HepG2 (cell line): Measurements from ENCODE around the gene BST1. TPM values are rescaled to one million over a fixed set of nuclear protein-coding genes. Genes with fewer than 3 reads are reported as not detected.

Source experiments
- ATAC-seq: fragments of 200-7000 bp; cut with Tn5 transposase; 3 replicates; pipeline ENCODE4 v1.9.1; 2020; ENCODE audit warnings: mild to moderate bottlenecking, moderate library complexity
- BruUV-seq: library from RNA; stranded (reverse); fragments of 400-500 nt; replicated peaks from 2 replicates; lab custom pipeline; 2021; lab: Mats Ljungman, UMichigan
- CTCF ChIA-PET: fragments of 300-600 bp; formaldehyde crosslinking; extraction: SDS; loops from one replicate; lab custom pipeline; 2021; ENCODE audit warnings: low total read pairs, inconsistent platforms, low intra/inter-chr PET ratio; lab: Yijun Ruan, JAX
- POLR2A ChIA-PET: fragments of 350-600 bp; sonication (Branson Sonifier 250); formaldehyde crosslinking; loops from one replicate; lab custom pipeline; 2020; ENCODE audit warnings: antibody characterized with exemption, inconsistent platforms; lab: Yijun Ruan, JAX
- DNase-seq: peaks from one replicate; pipeline ENCODE4 v3.0.0-alpha.2; 2015; ENCODE audit warnings: low spot score
- FAIRE-seq: peaks from 3 replicates; lab custom pipeline; 2011; peaks lifted over from hg19 to GRCh38; lab: Jason Lieb, UNC
- H2AFZ ChIP-seq: one replicate; pipeline ENCODE4 v1.6.1; 2011; ENCODE audit warnings: low read length, inconsistent platforms
- H3K27ac ChIP-seq: fragments of 300-600 bp; 3 replicates; pipeline ENCODE4 v1.8.0; 2011; ENCODE audit warnings: mixed run types, mild to moderate bottlenecking, mixed read lengths, low read length, inconsistent platforms; ENCODE audit not compliant: insufficient read depth; ENCODE audit errors: extremely low read length
- H3K27me3 ChIP-seq, 2 experiments: fragments of 200-600 bp in 1 of 2; 2 replicates in 1 of 2; 3 replicates in 1 of 2; pipeline versions ENCODE4 v1.6.0 to v1.8.0; 2011; ENCODE audit warnings: low read length in 2 of 2, mild to moderate bottlenecking in 2 of 2, moderate library complexity in 2 of 2, inconsistent platforms in 1 of 2; ENCODE audit not compliant: insufficient read depth in 2 of 2, control insufficient read depth in 1 of 2
- H3K36me3 ChIP-seq, 2 experiments: fragments of 200-600 bp in 1 of 2; replicated peaks in 1 of 2; 2 replicates in 1 of 2; 3 replicates in 1 of 2; pipeline versions ENCODE4 v1.5.1 to v1.8.0; 2011; ENCODE audit warnings: low read length in 2 of 2, inconsistent platforms in 1 of 2; ENCODE audit not compliant: insufficient read depth in 2 of 2, control insufficient read depth in 1 of 2
- H3K4me1 ChIP-seq: 2 replicates; pipeline ENCODE4 v1.5.1; 2012; ENCODE audit warnings: low read length, inconsistent platforms; ENCODE audit not compliant: insufficient read depth
- H3K4me2 ChIP-seq: 2 replicates; pipeline ENCODE4 v1.6.0; 2011; ENCODE audit warnings: low read depth, low read length, inconsistent platforms
- H3K4me3 ChIP-seq, 3 experiments: fragments of 200-600 bp in 1 of 3; sonication (generic), shearing (Covaris generic) in 1 of 3; replicated peaks in 1 of 3; 2 replicates each; pipeline ENCODE4 v1.5.1; 2011 to 2016; ENCODE audit warnings: low read length in 3 of 3, inconsistent platforms in 2 of 3, low read depth in 2 of 3, mild to moderate bottlenecking in 2 of 3, control low read depth in 1 of 3, mixed read lengths in 1 of 3; ENCODE audit not compliant: insufficient read depth in 1 of 3
- H3K79me2 ChIP-seq: one replicate; pipeline ENCODE4 v1.6.1; 2011; ENCODE audit warnings: low read length, inconsistent platforms; ENCODE audit not compliant: insufficient read depth
- H3K9ac ChIP-seq: 2 replicates; pipeline ENCODE4 v1.6.0; 2011; ENCODE audit warnings: mild to moderate bottlenecking, low read depth, low read length, inconsistent platforms; ENCODE audit not compliant: insufficient read depth
- H3K9me3 ChIP-seq: 2 replicates; pipeline ENCODE4 v1.5.1; 2012; ENCODE audit warnings: mild to moderate bottlenecking, low read length
- H4K20me1 ChIP-seq: 2 replicates; pipeline ENCODE4 v1.6.0; 2011; ENCODE audit warnings: inconsistent platforms, mild to moderate bottlenecking, low read length, moderate library complexity; ENCODE audit not compliant: insufficient read depth
- HNF4A ChIP-seq: sonication (generic); formaldehyde crosslinking; IDR thresholded peaks from 2 replicates; pipeline ENCODE4 v1.4.0; 2020; ENCODE audit warnings: missing genetic modification reagents
- MIER3 ChIP-seq: IDR thresholded peaks from 2 replicates; pipeline ENCODE4 v1.6.1; 2016; ENCODE audit warnings: missing compliant biosample characterization, borderline replicate concordance
- PLSCR1 ChIP-seq: sonication (generic); formaldehyde crosslinking; IDR thresholded peaks from 2 replicates; pipeline ENCODE4 v1.5.0; 2020; ENCODE audit warnings: missing genetic modification reagents, mild to moderate bottlenecking, borderline replicate concordance
- SMC3 ChIP-seq: IDR thresholded peaks from 2 replicates; pipeline ENCODE4 v1.6.1; 2011; ENCODE audit warnings: low read length, improper control_type of control experiment
- THAP8 ChIP-seq: sonication (generic); formaldehyde crosslinking; IDR thresholded peaks from 2 replicates; pipeline ENCODE4 v1.5.1; 2020; ENCODE audit warnings: missing genetic modification reagents, mild to moderate bottlenecking, borderline replicate concordance
- ZMYM3 ChIP-seq: sonication (generic); formaldehyde crosslinking; IDR thresholded peaks from 2 replicates; pipeline ENCODE4 v1.5.1; 2020; ENCODE audit warnings: mild to moderate bottlenecking, missing genetic modification reagents
- ZNF160 ChIP-seq: sonication (generic); formaldehyde crosslinking; IDR thresholded peaks from 2 replicates; pipeline ENCODE4 v1.8.0; 2022; ENCODE audit warnings: mild to moderate bottlenecking, inconsistent platforms, missing genetic modification reagents
- ZNF17 ChIP-seq: sonication (generic); formaldehyde crosslinking; IDR thresholded peaks from 2 replicates; pipeline ENCODE4 v1.5.0; 2020; ENCODE audit warnings: mild to moderate bottlenecking, missing genetic modification reagents
- WGBS: methylation state at CpG from one replicate; pipeline ENCODE4 v1.1.6; 2017; ENCODE audit warnings: low lambda C conversion rate; 5-methylcytosine and 5-hydroxymethylcytosine counted together
- in situ Hi-C: cut with HindIII; loops from 2 replicates; pipeline ENCODE4 v1.10.0; 2017; ENCODE audit warnings: low pct_unique_long_range_greater_than_20kb; ENCODE audit not compliant: extremely low pct_ligation_motif_present
- intact Hi-C: fragments of 100-400 bp; cut with micrococcal nuclease; formaldehyde crosslinking; loops from one replicate; pipeline ENCODE4 v1.10.0; 2022; ENCODE audit not compliant: unreplicated experiment
- polyA plus RNA-seq, 8 experiments: library from polyadenylated mRNA; depleted of rRNA in 3 of 8; stranded (reverse) in 7 of 8; unstranded in 1 of 8; fragments of >200 nt; fragmentation: Illumina TruSeq in 4 of 8; extraction: Trizol in 4 of 8; gene quantifications; 2 replicates each; pipeline versions ENCODE4 v1.2.1 to v1.2.3, GENCODE V29; 2011 to 2016; ENCODE audit warnings: low read depth in 4 of 8, missing spikeins in 1 of 8, mixed read lengths in 1 of 8; ENCODE audit not compliant: insufficient read depth in 1 of 8
- total RNA-seq, 5 experiments: library from RNA; depleted of rRNA; stranded (reverse); fragments of >200 nt; fragmentation: Illumina TruSeq; extraction: Trizol; gene quantifications; 2 replicates each; pipeline ENCODE4 v1.2.3, GENCODE V29; 2016; ENCODE audit warnings: low read depth in 1 of 5

Gene BST1
- total and polyA plus RNA-seq, 2 of the 13 experiments (the other 11 are each of a cell fraction or from before 2014, with no cell fraction given): 0.09 to 0.49 TPM

DNA sequence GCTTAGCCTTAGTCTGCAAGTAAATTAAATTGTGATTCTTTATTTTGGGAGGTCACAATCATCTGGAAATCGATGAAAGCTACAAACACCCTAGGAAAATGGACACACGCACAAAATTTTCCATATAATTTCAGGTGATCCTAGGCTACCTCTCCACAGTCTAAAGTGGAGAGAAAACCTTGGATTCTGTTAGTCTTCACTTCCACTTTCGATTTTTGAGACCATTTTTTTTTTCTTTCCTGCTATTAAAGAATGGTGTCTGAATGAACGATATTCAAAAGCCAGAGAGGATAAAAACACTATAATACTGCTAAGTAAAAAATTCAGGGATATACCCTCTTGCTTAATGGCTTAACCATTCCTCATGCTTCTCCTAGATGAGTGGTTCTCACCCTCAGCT is 49.4 kb upstream of the BST1 start:
- FAIRE-seq: no peak
- peak overlapping the region; percentile 85 for H3K27ac ChIP-seq
- H2AFZ ChIP-seq: no peak overlapping the region
- no peak for ATAC-seq
- H4K20me1 ChIP-seq: peaks cover 10% of the 10 kb centered on the region
- no peaks in the 10 kb centered on the region for H3K36me3 ChIP-seq
- peak overlapping the region; percentile 71 to 98 (median 90) for H3K4me3 ChIP-seq
- WGBS: 4% methylated on average over 4 of the region's 4 CpGs
- peak overlapping the region; percentile 87 for H3K9ac ChIP-seq
- peaks cover 60% of the 10 kb centered on the region for H3K79me2 ChIP-seq
- no peaks in the 10 kb centered on the region for H3K9me3 ChIP-seq
- ChIA-PET POLR2A (interaction anchor here (0.8 to 4.8 kb wide), 2 partner anchors 29 to 46 kb away, joined by 3 to 36 read pairs; partner anchors contain the start of gene FAM200B), CTCF (no interaction called here)
- intact Hi-C loops (loop anchor here (10.0 kb wide), 1 partner anchor 649 kb away; the partner anchor contains the start of gene CPEB2), in situ Hi-C loops (loop anchor here (5.0 to 25.0 kb wide), 2 partner anchors 176 to 641 kb away; partner anchors contain the start of gene CPEB2)
- BruUV-seq: no TSS peak
- H3K4me2 ChIP-seq: peak overlapping the region; percentile 83
- H3K4me1 ChIP-seq: peaks cover 52% of the 10 kb centered on the region
- no peak for DNase-seq
- TF ChIP-seq HNF4A (CRISPR knock-in tag) (no peak), ZNF17 (CRISPR knock-in tag) (no peak), SMC3 (no peak), MIER3 (CRISPR knock-in tag) (no peak), THAP8 (CRISPR knock-in tag) (no peak), ZNF160 (CRISPR knock-in tag) (no peak), ZMYM3 (CRISPR knock-in tag) (no peak), PLSCR1 (CRISPR knock-in tag) (no peak)
- TF ChIP-seq, all 625 proteins: peak for 0
- H3K27me3 ChIP-seq: no peaks in the 10 kb centered on the region; a peak in 1 of 5 replicates
